ENCODE data around the gene ZNF135. TPM values are rescaled to one million over a fixed set of nuclear protein-coding genes. Genes with fewer than 3 reads are reported as not detected.

Gene ZNF135
- total RNA-seq, 1 donor from 2014 or later: 16.6 TPM

DNA sequence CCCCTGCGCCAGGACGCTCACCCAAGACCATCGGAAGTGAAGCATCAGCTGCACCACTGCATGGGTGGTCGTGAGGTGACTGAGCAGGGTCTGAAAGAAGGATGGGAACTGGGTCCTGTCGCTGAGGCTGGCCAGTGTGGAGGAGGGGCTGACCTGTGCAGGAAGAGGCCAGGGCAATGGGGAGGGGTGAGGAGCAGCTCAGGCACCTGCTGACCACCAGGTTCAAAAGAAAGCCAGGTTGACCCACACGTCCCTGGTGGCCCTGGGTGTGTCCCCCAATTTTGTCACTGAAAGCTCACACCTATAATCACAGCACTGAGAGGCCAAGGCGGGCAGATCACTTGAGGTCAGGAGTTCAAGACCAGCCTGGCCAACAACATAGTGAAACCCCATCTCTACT is 39.0 kb upstream of the ZNF135 start:
- no peak overlapping the region for H3K4me3 Mint-ChIP-seq (ENCODE audit: unreplicated experiment)
- no peak for DNase-seq
- H3K9me3 Mint-ChIP-seq (ENCODE audit: unreplicated experiment): peaks cover 14% of the 10 kb centered on the region
- H3K27ac Mint-ChIP-seq (ENCODE audit: unreplicated experiment): no peak overlapping the region
- no peaks in the 10 kb centered on the region for H3K4me1 Mint-ChIP-seq (ENCODE audit: low read depth, unreplicated experiment)
- TF ChIP-seq, protein P1, sequence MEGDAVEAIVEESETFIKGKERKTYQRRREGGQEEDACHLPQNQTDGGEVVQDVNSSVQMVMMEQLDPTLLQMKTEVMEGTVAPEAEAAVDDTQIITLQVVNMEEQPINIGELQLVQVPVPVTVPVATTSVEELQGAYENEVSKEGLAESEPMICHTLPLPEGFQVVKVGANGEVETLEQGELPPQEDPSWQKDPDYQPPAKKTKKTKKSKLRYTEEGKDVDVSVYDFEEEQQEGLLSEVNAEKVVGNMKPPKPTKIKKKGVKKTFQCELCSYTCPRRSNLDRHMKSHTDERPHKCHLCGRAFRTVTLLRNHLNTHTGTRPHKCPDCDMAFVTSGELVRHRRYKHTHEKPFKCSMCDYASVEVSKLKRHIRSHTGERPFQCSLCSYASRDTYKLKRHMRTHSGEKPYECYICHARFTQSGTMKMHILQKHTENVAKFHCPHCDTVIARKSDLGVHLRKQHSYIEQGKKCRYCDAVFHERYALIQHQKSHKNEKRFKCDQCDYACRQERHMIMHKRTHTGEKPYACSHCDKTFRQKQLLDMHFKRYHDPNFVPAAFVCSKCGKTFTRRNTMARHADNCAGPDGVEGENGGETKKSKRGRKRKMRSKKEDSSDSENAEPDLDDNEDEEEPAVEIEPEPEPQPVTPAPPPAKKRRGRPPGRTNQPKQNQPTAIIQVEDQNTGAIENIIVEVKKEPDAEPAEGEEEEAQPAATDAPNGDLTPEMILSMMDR (IDR thresholded peaks at IDR 0.05; ENCODE audit: partially characterized antibody, unreplicated experiment): no peak
- peaks cover 10% of the 10 kb centered on the region for H3K27me3 Mint-ChIP-seq (ENCODE audit: unreplicated experiment)
- peaks cover 4% of the 10 kb centered on the region for H3K36me3 Mint-ChIP-seq (ENCODE audit: unreplicated experiment)

DNA sequence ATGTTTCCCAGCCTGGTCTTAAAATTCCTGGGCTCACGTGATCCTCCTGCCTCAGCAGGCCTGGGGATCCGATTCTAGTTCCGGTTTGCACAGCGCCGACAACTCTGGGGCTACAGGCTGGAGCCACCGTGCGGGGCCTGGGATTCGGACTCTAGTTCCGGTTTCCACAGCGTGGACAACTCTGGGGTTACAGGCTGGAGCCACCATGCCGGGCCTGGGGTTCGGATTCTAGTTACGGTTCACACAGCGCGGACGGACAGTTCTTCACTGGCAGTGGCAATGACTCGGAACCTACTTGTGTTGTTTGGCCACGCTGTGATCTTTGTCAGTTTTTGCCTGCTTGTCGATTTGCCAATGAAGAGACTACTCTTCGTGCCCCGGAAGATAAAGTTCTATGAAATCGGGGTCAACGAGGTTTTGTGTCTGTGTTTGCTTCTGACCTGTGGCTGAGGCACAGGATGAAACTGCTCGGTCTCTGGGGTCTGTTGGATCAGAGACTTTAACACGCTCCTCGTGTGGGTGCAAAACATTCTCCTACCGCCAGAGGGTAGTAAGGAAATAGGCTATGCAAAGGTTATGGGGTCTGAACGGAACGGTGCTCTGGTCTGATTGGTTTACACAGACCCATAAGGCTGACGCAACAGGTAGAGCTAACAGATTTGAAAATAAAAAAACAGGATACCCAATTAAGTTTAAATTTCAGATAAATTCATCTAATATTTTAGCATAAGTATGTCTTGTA is 37.4 kb upstream of the ZNF135 start:
- no peaks in the 10 kb centered on the region for H3K4me1 Mint-ChIP-seq (ENCODE audit: low read depth, unreplicated experiment)
- DNase-seq: peak; percentile 38

DNA sequence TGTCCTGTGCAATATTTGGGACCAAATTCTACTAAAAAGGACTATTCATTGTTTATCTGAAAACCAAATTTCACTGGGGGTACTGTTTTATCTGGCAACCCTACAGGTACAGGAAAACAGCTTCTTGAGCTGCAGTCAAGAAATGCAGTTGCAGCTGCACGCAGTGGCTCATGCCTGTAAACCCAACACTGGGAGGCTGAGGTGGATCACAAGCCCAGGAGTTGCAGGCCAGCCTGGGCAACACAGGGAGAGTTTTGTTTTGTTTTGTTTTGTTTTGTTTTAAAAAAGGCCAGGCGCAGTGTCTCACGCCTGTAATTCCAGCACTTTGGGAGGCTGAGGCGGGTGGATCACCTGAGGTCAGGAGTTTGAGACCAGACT is 36.8 kb upstream of the ZNF135 start:
- TF ChIP-seq, protein P1 (IDR thresholded peaks at IDR 0.05; ENCODE audit: partially characterized antibody, unreplicated experiment): no peak
- Mint-ChIP-seq H3K4me3 (ENCODE audit: unreplicated experiment) (no peak overlapping the region), H3K27ac (ENCODE audit: unreplicated experiment) (peak overlapping the region; percentile 43), H3K9me3 (ENCODE audit: unreplicated experiment) (peaks cover 18% of the 10 kb centered on the region), H3K36me3 (ENCODE audit: unreplicated experiment) (peaks cover 9% of the 10 kb centered on the region), H3K27me3 (ENCODE audit: unreplicated experiment) (peaks cover 4% of the 10 kb centered on the region), H3K4me1 (ENCODE audit: low read depth, unreplicated experiment) (no peaks in the 10 kb centered on the region)
- DNase-seq: no peak

More for the DNA sequence above, 37.4 kb upstream of the ZNF135 start:
- TF ChIP-seq, protein P1 (IDR thresholded peaks at IDR 0.05; ENCODE audit: partially characterized antibody, unreplicated experiment): peak; percentile 56
- Mint-ChIP-seq H3K27me3 (ENCODE audit: unreplicated experiment) (peaks cover 7% of the 10 kb centered on the region), H3K27ac (ENCODE audit: unreplicated experiment) (no peak overlapping the region), H3K4me3 (ENCODE audit: unreplicated experiment) (no peak overlapping the region), H3K36me3 (ENCODE audit: unreplicated experiment) (peaks cover 7% of the 10 kb centered on the region), H3K9me3 (ENCODE audit: unreplicated experiment) (peaks cover 16% of the 10 kb centered on the region)

DNA sequence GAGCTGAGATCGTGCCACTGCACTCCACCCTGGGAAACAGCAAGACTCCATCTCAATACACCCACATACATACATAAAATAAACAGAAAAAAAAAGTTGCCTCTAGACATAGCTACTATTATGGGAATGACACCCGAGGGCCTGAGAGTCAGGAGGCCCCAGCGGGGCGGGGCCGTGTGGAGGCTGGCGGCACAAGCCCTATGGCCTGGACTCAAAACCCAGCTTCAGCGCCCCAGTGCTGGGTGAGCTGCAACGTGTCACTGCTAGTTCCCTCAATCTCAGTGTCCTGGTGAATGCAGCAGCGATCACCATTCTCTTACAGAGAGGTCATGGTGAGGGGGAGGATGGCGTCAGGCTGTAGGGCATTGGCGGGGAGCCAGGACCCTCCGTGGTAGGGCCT is 34.4 kb upstream of the ZNF135 start:
- DNase-seq: no peak
- H3K9me3 Mint-ChIP-seq (ENCODE audit: unreplicated experiment): peaks cover 23% of the 10 kb centered on the region
- TF ChIP-seq, protein P1 (IDR thresholded peaks at IDR 0.05; ENCODE audit: partially characterized antibody, unreplicated experiment): no peak
- no peak overlapping the region for H3K4me3 Mint-ChIP-seq (ENCODE audit: unreplicated experiment)
- H3K36me3 Mint-ChIP-seq (ENCODE audit: unreplicated experiment): peaks cover 12% of the 10 kb centered on the region
- no peak overlapping the region for H3K27ac Mint-ChIP-seq (ENCODE audit: unreplicated experiment)
- no peaks in the 10 kb centered on the region for H3K4me1 Mint-ChIP-seq (ENCODE audit: low read depth, unreplicated experiment)
- peaks cover 4% of the 10 kb centered on the region for H3K27me3 Mint-ChIP-seq (ENCODE audit: unreplicated experiment)

DNA sequence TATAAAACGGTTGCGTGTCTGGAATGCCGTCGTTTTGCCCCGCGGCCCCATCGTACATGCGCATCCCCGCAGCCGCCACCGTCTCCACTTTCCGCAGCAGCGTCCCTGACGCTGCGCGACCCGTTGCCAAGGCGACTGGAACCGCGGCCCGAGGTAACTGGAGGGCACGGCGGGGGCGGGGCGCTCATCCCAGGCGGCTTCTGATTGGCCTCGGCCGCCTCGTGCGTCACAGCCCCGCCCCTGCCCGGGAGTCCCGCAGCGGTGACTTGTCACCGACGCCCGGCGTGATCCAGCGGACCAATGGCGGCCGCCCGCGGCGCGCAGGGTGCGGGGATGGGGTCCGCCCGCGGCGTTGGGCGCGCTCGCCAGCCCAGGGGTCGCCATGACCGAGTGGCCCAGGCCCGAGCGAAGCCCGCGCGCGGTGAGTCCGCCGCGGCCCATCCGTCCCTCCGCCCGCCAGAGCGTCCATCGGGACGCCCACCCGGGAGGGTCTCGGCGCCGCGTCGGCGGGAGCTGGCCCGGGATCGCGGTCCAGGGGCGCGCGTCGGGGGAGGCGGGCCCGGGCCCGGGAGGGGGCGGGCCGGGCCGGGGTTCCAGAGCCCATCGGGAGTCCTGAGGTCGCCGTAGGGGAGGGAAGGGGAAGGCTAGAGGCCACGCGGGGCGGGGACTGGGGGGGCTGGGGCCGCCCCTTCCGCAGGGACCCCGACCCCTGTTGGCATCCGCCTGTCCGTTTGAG is 25.2 kb upstream of the ZNF135 start, which contains the start of gene ZSCAN1:
Gene ZSCAN1, plus strand, starts transcription at position 285 of the 736 bp plus-strand sequence. CDS start 3,812 bp downstream, outside the sequence.
- Mint-ChIP-seq H3K9me3 (ENCODE audit: unreplicated experiment) (peaks cover 8% of the 10 kb centered on the region), H3K27ac (ENCODE audit: unreplicated experiment) (peak within 1 kb of the TSS; percentile 85), H3K4me1 (ENCODE audit: low read depth, unreplicated experiment) (peaks cover 6% of the 10 kb centered on the region), H3K4me3 (ENCODE audit: unreplicated experiment) (peak within 1 kb of the TSS; percentile 86), H3K27me3 (ENCODE audit: unreplicated experiment) (peaks cover 9% of the 10 kb centered on the region), H3K36me3 (ENCODE audit: unreplicated experiment) (peaks cover 12% of the 10 kb centered on the region)
- peak; percentile 99 for DNase-seq
- TF ChIP-seq, protein P1 (IDR thresholded peaks at IDR 0.05; ENCODE audit: partially characterized antibody, unreplicated experiment): no peak

Data from glutamatergic neuron (in vitro differentiated cells).